ENCODE measurements around the gene OR10G3.
"Not testable (repeated sequence)": the region's sequence is repeated elsewhere in the genome, so short reads cannot be mapped to it uniquely, and the experiment has no call there.

Gene OR10G3

GRCh38 chr14:21612324-21612723 lies 32.4 kb upstream of the OR10G3 start:
- no peak for DNase-seq (ENCODE audit: low read depth in 1 of 2, low spot score in 1 of 2)
- Histone ChIP-seq H3K27ac (replicated peaks) (no peak overlapping the region), H3K27me3 (ENCODE audit: insufficient read depth, poor library complexity, severe bottlenecking) (no peaks in the 10 kb centered on the region), H3K4me3 (replicated peaks; ENCODE audit: insufficient read depth, low read length) (no peak overlapping the region)
- TF ChIP-seq REST (IDR thresholded peaks at IDR 0.05; ENCODE audit: insufficient replicate concordance, low read depth) (no peak), GABPA (IDR thresholded peaks at IDR 0.05; ENCODE audit: low read depth) (no peak), SPI1 (IDR thresholded peaks at IDR 0.05; ENCODE audit: borderline replicate concordance, low read depth) (no peak), CTCF (IDR thresholded peaks at IDR 0.05; ENCODE audit: insufficient read depth, low read length) (no peak), POLR2AphosphoS5 (IDR thresholded peaks at IDR 0.05; ENCODE audit: low read depth) (no peak)

DNA sequence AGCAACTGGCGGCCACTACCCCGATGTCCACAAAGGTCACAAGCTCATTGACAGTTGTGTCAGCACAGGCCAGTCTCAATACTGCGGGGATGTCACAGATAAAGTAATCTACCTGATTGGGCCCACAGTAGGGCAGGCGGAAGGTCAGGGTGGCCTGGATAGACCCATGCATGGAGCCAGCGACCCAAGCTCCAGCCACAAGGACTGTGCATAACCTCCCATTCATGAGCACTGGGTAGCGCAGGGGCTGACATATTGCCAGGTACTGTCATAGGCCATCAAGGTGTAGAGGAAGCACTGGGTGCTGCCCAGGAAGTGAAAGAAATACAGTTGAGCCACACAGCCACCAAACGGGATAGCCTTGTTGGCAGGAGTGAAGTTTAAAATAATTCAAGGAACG lies 22.3 kb upstream of the OR10G3 start:
- DNase-seq (ENCODE audit: low read depth in 1 of 2, low spot score in 1 of 2); H3K27ac ChIP-seq (replicated peaks); H3K27me3 ChIP-seq (ENCODE audit: insufficient read depth, poor library complexity, severe bottlenecking); H3K4me3 ChIP-seq (replicated peaks; ENCODE audit: insufficient read depth, low read length): not testable (repeated sequence)

- H3K4me3 ChIP-seq (replicated peaks; ENCODE audit: insufficient read depth, low read length) = no peak overlapping the region
- H3K27ac ChIP-seq (replicated peaks) = no peak overlapping the region
- H3K27me3 ChIP-seq (ENCODE audit: insufficient read depth, poor library complexity, severe bottlenecking) = no peaks in the 10 kb centered on the region
- DNase-seq (ENCODE audit: low read depth in 1 of 2, low spot score in 1 of 2) = no peak
- TF ChIP-seq REST (IDR thresholded peaks at IDR 0.05; ENCODE audit: insufficient replicate concordance, low read depth) (no peak), POLR2AphosphoS5 (IDR thresholded peaks at IDR 0.05; ENCODE audit: low read depth) (no peak), SPI1 (IDR thresholded peaks at IDR 0.05; ENCODE audit: borderline replicate concordance, low read depth) (no peak), CTCF (IDR thresholded peaks at IDR 0.05; ENCODE audit: insufficient read depth, low read length) (no peak), GABPA (IDR thresholded peaks at IDR 0.05; ENCODE audit: low read depth) (no peak)
Measured at GRCh38 chr14:21589317-21589716, 9.4 kb upstream of the OR10G3 start.

DNA sequence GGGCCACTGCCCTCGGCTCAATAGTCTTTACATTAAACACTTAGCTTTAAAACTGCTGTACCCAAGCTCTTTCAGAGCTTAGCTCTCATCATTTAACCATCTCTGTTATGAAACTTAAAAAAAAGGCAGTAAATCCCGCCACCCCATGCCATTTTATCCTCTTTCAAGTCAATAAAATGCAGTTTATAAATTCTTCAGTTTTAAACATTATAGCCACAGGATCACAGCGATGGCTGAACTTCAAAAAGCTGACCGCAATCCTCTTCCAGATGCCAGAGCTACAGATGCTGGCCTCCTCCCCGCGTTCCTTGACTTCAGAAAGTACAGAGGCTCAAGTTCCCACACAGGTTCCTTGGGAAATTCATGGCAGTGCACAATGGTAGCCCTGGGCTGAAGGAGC lies 4.2 kb downstream of the OR10G3 start:
- TF ChIP-seq GABPA (IDR thresholded peaks at IDR 0.05; ENCODE audit: low read depth) = no peak
- no peak for TF ChIP-seq CTCF (IDR thresholded peaks at IDR 0.05; ENCODE audit: insufficient read depth, low read length)
- TF ChIP-seq REST (IDR thresholded peaks at IDR 0.05; ENCODE audit: insufficient replicate concordance, low read depth) = no peak
- no peak for TF ChIP-seq POLR2AphosphoS5 (IDR thresholded peaks at IDR 0.05; ENCODE audit: low read depth)
- no peak for TF ChIP-seq SPI1 (IDR thresholded peaks at IDR 0.05; ENCODE audit: borderline replicate concordance, low read depth)
- no peak overlapping the region for H3K27ac ChIP-seq (replicated peaks)
- H3K27me3 ChIP-seq (ENCODE audit: insufficient read depth, poor library complexity, severe bottlenecking) = no peaks in the 10 kb centered on the region
- no peak for DNase-seq (ENCODE audit: low read depth in 1 of 2, low spot score in 1 of 2)
- no peak overlapping the region for H3K4me3 ChIP-seq (replicated peaks; ENCODE audit: insufficient read depth, low read length)
